GM19043 (cell line): Measurements from ENCODE around the gene JAGN1.
"Not testable (repeated sequence)": the region's sequence is repeated elsewhere in the genome, so short reads cannot be mapped to it uniquely, and the experiment has no call there.

Source experiments
- ATAC-seq: cut with Tn5 transposase; IDR thresholded peaks from one replicate; pipeline ENCODE4 v1.9.1; 2021; ENCODE audit warnings: low read depth; ENCODE audit not compliant: unreplicated experiment

Gene JAGN1

DNA sequence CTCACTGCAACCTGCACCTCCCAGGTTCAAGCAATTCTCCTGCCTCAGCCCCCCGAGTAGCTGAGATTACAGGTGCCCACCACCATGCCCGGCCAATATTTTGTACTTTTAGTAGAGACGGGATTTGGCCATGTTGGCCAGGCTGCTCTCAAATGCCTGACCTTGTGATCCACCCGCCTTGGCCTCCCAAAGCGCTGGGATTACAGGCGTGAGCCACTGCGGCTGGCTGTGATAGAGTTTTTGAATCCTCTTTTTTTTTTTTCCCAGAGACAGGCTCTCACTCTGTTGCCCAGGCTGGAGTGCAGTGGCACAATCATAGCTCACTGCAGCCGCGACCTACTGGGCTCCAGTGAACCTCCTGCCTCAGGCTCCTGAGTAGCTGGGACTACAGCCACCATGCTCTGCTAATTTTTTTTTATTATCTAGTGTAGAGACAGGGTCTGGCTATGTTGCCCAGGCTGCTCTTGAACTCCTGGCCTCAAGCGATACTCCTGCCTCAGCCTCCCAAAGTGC, 25.2 kb upstream of the JAGN1 start:
- not testable (repeated sequence) for ATAC-seq

GRCh38 chr3:9866639-9867038, 23.8 kb upstream of the JAGN1 start:
- ATAC-seq: no peak

DNA sequence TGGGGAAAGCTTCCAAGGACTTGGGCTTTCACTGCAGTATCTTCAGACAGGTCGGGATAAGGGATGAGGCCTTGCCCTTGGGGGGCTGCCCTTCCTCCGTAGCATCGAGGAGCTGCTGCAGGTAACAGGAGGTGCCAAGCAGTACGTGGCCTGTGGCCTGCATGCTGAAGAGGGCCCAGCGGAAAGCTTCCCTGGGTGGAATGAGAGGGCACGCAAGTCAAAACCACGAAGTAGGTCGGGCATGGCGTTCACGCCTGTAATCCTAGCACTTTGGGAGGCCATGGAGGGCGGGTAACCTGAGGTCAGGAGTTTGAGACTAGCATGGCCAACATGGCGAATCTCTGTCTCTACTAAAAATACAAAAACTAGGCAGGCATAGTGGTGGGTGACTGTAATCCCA, 23.3 kb upstream of the JAGN1 start:
- ATAC-seq: no peak

- ATAC-seq: no peak
Observed at GRCh38 chr3:9869955-9870354, 20.5 kb upstream of the JAGN1 start.

GRCh38 chr3:9870978-9871377, 19.4 kb upstream of the JAGN1 start:
- no peak for ATAC-seq

DNA sequence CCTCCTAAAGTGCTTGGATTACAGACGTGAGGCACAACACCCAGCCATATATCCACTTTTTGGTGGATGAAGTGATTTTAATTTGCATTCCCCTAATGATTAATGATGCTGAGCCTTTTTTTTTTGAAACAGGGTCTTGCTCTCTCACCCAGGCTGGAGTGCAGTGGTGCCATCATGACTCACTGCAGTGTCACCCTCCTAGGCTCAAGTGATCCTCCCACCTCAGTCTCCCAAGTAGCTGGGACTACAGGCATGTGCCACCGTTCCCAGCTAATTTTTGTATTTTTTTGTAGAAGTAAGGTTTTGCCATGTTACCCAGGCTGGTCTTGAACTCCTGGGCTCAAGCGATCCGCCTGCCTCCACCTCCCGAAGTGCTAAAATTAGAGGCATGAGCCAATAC, 18.3 kb upstream of the JAGN1 start:
- ATAC-seq: not testable (repeated sequence)

- no peak for ATAC-seq
Observed at GRCh38 chr3:9875448-9875847, 15.0 kb upstream of the JAGN1 start.

- ATAC-seq: not testable (repeated sequence)
Observed at GRCh38 chr3:9876255-9876654, 14.2 kb upstream of the JAGN1 start.

- ATAC-seq: no peak
Observed at GRCh38 chr3:9876991-9877390, 13.4 kb upstream of the JAGN1 start.

DNA sequence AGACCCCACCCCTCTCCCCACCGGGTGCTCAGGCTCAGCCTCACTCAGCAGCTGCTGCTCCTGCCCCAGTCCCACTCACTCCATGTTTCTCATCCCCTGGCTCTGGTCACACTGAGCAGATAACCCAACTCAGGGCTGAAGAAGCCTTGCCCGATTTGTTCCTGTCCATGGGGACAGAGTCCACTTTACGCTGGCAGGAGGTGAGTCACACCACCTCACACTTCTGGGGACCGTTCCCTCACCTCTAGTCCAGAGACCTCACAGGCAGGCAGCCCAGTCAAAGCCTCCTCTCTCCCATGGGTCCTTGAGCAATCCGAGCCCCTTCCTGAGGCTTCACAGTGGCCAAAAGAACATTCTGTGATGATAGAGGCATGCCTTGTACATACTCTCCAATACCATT, 11.7 kb upstream of the JAGN1 start:
- no peak for ATAC-seq

DNA sequence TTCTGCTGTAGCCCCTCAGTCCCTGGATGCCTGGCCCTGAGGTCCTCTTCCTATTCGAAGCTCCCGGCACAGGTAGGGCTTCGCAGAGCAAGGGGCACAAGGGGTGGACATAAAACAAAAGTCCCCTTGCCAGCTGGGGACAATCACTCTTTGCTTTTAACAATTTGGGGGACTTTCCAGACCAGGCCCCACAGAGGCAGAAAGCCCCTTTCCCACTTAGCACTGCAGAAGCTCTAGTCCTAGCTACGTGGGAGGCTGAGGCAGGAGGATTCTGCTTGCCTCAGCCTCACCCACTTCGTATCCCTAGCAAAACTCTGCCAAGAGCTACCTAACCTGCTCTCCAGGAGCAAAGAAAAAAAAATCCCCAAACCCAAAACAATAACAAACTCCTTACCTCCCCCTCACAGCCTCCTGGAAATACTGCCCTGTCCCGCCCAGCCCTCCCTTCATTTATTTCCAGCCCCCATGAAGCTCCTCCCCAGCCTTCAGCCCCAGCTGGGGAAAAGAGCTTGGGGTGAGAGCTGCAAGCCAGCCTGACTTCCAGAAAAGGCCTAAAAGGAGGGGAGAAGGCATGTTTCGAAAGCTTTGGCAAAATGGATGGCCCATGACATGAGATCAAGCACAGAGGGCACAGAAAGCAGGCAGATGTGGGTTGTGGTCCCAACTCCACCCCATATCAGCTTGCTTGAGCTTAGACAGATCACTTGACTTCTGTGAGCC, 10.4 kb upstream of the JAGN1 start, which contains the start of gene CIDEC:
Gene CIDEC (minus strand): TSS at position 424 of the 720 bp plus-strand sequence. CDS start 1,767 bp downstream, outside the sequence.
- ATAC-seq: no peak

- ATAC-seq: no peak
Observed at GRCh38 chr3:9881441-9881840, 9.0 kb upstream of the JAGN1 start.

DNA sequence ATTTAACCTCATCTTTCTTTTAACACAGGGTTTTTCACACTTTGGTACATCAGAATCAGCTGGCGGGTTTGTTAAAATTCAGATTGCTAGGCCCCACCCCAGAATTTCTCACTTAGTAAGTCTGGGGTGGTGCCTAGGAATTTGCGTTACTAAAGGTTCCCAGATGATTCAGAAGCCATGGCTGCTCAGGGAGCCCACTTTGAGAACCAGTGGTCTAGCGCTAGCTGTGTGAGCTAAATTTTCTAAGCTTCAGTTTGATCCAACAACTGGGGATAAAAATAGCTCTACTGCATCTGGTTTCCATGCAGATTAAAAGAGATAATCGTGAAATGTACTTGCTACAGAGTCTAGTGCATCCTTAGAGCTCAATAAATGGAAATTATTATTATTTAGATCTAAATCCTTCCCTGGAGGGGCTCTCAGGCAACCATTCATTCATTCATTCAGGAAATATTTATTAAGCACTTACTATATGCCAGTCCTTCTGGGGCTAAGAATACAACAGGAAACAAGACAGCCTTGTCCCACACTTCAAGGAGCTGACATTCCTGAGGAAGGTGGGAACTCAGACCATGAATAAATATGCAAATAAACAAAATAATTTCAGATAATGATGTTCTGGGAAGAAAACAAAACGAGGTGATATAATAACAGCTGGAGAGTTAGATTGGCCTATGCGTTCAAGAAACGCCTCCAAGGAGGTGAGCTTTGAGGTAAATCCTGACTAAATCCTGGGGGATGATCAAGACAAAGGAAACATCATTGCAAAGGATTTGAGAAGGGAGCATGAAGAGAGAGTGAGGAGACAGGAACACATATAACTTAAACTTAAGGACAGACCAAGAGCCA, 6.5 kb upstream of the JAGN1 start:
- no peak for ATAC-seq

DNA sequence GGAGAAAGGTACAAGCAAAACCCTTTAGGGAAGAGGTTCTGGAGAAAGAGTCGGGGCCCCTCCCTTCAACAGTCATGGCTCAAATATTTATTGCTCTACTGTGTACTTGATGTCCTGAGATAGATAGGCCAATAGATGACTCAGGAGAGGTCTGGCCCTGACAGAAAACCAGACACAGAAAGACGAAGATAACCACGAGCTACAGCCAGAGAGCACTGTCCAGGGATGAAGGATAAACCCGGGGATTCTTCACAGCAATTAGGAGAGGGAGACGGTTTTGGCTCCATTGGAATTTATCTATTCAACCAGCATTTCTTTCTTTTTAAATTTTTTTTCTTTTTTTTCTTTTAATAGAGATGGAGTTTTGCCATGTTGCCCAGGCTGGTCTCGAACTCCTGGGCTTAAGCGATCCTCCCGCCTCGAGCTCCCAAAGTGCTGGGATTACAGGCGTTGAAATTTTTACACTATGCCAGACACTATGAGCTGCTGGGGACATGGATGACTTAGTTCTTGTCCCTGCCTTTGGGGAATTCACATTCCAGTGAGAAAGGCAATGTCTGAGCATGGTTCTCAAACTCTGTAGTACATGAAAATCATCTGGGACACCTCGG, 5.8 kb upstream of the JAGN1 start:
- ATAC-seq: no peak

DNA sequence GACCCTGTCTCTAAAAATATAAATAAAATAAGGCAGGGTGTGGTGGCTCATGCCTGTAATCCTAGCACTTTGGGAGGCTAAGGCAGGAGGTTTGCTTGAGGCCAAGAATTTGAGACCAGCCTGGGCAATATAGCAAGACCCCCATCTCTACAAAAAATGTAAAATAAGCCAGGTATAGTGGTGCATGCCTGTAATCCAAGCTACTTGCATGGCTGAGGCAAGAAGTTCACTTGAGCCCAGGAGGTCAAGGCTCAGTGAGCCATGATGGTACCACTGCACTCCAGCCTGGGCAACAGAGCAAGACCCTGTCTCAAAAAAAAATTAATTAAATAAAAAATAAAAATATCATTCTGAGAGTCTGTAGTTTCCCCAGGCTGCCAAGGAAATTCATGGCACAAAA, 4.1 kb upstream of the JAGN1 start:
- ATAC-seq: no peak

GRCh38 chr3:9887480-9887879, 2.9 kb upstream of the JAGN1 start:
- ATAC-seq: no peak

DNA sequence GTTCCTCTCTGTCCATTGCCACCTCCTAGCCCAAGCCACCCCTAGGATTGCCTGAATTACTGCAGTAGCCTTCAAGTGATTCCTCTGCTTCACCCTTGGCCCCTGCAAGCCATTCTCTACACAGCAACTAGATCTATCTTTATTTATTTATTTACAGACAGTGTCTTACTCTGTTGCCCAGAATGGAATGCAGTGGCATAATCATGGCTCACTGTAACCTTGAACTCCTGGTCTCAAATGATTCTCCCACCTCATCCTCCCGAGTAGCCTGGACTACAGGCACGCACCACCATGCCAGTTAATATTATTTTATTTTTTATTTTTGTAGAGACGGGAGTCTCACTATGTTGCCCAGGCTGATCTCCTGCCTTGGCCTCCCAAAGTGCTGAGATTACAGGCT, 1.9 kb upstream of the JAGN1 start:
- ATAC-seq: no peak

- ATAC-seq: no peak
Observed at GRCh38 chr3:9889405-9889804, 1.0 kb upstream of the JAGN1 start.

DNA sequence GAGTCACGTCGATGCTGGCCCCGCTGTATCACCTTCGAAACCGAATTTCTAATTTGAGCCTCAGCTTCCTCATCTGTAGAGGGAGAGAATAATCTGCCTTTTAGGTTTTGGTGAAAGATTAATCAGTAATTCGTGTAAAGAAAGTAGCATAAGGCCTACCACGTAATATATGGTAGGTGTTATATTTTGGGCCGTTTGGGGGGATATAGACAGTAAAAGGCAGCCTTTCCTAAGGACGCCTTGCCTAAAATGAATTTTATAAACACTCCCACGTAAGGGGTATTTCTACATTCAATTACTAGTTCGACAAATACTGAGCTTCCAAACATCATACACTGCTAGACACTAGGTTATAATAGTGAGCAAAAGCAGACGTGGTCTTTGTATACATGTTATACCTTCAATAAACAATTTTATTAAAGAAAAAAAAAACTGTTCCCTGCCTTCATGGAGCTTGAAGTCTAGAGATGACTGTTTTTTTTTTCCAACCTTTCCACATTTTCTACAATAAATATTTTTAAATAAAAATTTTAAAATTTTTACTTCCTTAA, 737 bp downstream of the JAGN1 start:
- ATAC-seq: no peak

- no peak for ATAC-seq
Observed at GRCh38 chr3:9893739-9894138, 3.3 kb downstream of the JAGN1 start.

- not testable (repeated sequence) for ATAC-seq
Observed at GRCh38 chr3:9895715-9896114, 5.3 kb downstream of the JAGN1 start.
